Effector CD8-positive, alpha-beta T cell (primary cell): ENCODE data around the gene ADRB2.

Source experiments
- DNase-seq: peaks from one replicate; lab custom pipeline; 2025; lab: John Stamatoyannopoulos, UW

Gene ADRB2

DNA sequence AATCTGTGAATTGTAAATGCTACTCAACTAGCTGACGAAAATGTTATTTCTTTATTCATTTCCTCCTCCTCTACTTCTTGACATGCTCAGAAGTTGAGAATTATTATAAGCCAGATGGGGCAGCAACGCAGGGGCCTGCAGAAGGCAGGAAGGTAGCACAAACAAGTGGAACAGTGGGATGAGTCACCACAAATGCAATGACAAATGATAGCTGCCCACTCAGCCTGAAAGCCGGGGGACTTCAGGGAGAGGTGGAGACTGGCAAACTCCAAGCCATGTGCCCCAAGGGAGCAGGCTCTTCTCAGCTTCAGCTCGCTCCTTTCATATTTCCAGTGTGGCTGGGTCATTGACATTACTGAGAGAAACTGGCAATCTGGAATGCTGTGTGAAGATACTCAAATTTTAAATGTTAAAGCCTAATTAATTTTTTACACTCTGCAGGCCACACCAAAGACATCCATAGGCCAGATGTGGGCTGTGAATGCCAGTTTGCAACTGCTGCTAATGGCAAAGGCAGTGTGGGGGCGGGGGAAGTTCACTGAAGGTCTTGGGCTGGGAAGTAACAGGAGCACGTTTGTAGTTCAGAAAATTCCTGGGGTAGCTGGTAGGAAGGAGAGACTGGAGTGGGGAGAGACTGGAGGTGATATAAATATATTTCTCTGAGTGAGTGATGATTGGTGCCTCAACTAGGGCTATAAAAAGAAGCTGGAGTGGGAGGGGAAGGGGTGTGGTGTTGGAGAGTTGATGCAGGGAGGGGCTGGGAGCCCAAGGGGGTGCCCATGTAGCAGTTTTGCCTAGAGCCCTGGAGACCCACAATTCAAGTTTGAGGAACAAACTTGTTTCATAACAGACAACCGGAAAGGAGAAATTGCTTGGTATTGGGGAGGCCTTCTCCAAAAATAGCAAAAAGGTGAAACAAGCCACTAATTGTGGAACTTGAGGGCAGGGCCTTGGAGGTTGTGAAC lies 20.8 kb upstream of the ADRB2 start:
- DNase-seq: no peak

DNA sequence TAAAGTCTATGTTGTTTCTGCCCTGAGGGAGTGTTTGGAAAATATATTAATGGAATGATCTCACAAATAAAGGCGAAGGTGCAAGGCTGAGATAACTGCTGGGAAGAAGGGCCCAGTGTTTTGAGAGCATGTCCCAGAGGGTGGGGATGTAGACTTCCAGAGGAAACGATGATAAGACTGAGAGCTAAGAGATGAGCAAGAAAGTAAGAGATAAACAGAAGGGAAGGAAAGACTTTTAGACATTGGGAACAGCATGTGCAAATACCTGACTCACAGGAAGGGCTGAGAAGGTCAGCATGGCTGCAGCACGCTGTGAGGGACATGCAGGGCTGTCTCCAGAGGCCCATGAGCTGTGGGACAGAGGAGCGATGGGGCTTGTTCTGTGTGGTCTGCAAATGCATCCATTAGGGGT lies 19.9 kb upstream of the ADRB2 start:
- no peak for DNase-seq

DNA sequence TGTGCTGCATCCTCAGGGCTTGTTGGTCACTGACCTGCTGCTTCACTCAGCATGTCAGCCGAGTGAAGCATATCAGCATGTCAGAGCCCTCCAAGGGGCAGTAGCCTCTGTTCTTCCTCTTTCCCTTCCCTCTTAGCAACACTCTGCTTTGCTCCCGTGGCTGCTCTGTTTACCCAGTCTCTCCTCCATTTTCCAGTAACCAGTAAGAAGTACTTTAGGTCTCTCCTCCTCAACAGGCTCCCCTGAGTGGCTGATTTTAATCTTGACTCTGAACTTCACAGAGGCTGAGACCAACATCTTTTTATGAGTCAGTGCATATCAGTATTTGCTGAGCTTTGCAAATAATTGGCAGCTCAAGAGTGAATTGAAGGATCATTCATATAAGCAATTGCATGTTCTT lies 18.6 kb upstream of the ADRB2 start:
- DNase-seq: no peak

DNA sequence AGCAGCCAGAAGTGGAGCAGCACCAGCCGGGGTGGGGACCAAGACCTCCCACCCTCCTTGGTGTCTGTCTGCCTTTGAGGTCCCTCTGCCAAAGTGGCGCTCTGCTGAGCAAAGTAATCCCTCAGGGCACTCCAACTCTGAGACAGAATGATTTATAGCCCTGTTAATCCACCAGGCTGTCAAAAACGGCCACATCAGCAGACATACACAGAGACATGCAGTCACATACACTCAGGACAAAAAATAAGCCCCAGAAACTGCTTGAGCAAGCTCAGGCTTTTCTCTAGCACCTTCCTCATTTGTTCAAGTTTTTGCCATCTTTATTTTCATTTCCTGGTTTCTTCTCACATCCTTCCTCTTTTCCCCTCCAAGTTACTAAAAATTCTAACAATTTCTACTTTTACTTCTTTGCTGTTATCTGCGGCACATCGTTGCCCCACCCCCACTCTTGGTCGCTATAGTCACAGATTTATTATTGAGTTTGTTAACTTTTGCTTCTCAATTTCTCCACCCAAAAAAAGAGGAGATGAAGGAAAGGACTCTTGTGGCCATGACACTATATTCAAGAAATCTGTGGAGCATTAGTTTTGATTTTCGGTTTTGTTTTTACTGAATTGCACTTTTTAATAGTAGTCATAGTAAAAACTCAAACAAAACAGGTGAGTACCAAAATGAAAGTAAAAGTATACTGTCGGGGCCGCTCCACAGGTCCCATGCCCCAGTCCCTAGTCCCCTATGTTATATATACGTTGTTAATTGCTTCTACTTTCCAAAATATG lies 17.4 kb upstream of the ADRB2 start:
- no peak for DNase-seq

DNA sequence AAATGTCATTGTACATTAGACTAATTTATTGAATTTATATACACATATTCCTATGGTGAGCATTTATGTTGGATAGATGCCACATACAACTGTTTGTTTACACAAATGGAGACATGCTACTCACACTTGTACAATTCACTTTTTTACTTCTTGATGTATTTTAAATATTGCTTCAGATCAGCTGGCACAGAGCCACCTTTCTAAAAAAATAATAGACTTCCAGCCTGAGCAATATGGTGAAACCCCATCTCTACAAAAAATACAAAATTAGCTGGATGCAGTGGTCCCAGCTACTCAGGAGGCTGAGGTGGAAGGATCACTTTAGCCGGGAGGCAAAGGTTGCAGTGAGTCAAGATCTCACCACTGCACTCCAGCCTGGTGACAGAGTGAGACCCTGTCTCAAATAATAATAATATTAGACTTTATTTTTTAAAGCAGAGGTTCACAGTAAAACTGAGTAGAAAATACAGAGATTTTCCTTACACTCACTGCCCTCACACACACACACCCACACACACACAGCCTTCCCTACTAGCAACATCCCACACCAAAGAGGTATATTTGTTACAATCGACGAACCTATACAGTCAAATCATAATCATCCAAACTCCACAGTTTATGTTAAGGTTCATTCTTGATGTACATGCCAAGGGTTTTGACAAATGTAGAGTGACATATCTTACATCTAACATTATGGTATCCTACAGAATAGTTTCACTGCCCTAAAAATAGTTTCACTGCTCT lies 16.5 kb upstream of the ADRB2 start:
- DNase-seq: no peak

DNA sequence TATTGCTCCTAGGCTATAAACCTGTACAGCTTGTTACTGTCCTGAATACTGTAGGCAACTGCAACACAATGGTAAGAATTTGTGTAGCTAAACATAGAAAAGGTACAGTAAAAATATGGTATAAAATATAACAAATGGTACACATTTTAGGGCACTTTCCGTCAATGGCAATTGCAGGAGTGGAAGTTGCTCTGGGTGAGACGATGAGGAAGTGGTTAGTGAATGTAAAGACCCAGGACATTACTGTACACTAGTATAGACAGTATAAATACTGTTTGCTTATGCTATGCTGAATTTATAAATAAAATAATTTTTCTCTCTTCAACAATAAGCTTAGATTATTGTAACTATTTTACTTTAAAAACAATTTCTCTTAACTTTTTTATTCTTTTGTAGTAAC lies 15.6 kb upstream of the ADRB2 start:
- DNase-seq: no peak

DNA sequence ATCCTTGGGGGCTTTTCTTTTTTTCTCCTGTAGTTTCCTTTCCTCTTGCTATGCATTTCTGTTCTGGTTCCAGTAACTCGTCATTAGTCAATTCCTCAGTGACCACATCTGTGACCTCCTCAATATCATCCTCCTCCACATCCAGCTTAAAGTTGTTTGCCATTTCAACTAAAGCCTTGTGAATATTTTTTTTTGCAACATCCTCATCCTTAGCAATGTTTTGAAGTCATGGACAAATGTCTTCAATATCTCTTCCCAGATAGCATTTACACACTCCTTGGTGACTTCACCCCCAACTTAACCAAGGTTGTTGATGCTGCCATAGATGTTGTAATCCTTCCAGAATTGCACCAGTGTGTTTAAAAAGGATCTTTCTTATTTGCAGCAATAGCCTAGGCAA lies 14.7 kb upstream of the ADRB2 start:
- DNase-seq: no peak

DNA sequence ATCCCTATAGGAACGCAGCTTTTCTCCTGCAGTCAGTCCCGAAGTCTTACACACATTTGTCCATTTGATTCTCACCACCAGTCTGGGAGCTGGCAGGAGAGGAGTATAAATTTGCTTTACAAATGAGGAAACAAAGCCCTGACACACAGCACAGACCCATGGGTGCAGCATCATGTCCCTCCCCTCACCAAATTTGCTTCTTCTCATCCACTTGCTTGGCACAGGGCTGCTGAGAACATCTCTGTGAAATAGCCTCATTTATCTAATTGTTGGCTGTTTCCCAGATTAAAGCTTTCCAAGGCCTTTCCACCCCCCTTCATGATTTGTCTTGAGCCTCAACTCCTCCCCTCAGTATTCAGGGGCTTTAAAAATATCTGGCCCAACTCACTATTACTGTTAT lies 11.3 kb upstream of the ADRB2 start:
- DNase-seq: no peak

DNA sequence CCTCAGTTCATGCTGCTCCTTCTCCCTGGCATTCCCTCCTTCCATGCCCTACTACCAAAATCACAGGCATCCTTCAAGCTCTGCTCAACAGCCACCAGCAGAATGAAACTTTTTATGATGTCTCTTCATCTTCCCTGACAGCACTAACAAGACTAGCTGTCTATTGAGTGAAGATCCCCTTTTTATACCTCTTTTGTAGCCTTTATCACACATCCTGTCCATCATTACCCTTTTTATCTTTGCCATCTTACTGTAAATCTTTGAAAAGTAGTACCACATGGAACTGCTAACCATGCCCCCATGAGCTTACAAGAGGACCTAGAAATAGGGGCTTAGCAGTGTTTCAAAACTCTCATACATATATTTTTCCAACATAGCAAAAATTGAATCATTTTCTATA lies 10.8 kb upstream of the ADRB2 start:
- no peak for DNase-seq

DNA sequence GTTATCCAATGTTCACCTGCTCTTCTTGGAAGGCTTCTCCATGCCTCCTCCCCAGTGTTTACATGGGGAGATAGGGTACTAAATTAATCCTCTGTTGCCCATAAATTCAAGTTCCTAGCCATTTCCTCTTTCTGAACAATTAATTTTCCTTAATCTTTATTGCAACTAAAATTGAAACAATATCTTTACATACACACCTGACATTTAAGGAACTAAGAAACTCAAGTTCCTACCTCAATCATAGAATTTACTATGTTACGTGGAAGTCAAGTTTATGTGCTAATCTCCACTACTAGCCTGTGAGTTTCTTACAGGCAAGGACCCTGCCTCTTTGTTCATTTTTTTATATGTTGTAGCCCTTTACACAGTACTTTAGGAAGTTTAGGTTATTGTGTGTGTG lies 10.1 kb upstream of the ADRB2 start:
- no peak for DNase-seq

DNA sequence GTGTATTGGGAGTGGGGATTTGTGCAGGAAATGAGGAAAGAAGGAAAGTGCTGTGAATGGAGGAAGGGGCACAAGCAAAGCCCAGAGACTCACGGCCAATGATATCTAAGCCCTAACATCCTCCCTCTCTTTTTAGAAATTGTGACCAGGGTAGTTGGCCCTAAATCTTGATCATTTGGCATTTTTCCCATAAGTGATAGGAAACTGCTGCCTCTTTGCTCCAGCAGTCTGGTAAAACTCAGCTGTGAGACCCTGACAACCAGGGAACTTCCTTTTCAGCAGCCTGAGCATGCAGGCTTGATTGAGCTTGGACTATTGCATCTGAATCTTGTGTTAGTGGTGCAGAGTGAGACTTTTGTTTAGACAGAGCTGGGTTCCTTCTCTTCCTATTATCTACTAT lies 9.6 kb upstream of the ADRB2 start:
- no peak for DNase-seq

DNA sequence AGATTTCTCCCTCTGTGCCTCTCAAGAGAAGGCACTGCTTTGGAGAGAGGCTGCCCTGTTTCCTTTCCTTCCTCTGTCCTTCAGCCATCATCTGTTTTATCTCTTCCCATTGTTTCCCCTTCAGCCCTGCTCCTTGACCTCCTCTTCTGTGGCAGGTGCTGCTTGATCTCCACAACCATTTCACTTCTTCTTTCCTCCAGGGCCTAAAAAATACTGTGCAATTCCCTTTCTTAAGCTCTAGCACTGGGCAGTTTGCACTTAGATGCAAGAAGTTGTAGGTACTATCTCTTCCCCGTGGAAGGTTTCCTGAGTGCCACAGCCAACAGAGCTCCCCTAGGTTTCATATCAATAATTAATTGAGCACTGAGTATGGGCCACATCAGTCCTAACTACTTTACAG lies 8.8 kb upstream of the ADRB2 start:
- DNase-seq: no peak

DNA sequence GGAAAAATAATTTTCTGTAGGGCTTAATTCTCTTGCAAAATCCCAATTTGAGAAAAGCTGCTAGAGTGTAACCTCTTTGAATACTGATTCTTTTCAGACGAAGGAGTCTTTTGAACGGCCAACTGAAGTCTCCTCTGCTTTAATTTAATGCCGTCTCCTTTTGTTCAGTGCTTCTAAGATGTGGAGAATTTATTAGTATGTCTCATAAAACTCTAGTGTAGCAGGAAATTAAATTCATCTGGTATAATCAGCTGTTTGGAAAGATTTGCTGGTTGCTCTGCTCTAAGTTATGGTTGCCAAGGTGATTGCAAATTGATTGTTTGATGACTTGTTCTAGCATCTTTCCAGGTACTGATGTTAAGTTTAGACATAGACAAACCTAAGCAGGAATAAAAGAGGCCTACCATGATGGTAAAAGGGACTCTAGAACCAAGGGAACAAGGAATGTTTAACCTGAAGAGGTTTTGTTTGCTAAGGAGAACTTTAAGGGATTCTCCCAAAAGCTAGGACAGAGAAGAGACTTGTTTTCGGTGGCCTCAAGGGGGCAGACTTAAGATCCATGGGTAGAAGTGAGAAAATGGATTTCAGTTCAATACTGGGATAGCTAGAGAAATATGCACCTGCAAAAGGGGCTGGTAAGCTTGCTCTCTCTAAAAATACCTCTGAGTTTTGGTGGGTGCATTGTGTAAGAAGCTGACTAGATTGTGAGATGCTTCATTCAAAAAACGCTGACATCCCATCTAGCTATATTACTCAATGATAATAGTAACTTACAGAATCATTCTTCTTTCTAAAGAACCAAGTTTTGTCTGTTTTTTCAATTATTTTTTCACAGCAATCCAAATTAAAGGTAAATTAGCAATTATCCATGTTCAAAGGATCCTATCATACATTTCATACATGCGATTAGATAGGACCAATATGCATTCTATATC lies 5.7 kb upstream of the ADRB2 start:
- DNase-seq: no peak

DNA sequence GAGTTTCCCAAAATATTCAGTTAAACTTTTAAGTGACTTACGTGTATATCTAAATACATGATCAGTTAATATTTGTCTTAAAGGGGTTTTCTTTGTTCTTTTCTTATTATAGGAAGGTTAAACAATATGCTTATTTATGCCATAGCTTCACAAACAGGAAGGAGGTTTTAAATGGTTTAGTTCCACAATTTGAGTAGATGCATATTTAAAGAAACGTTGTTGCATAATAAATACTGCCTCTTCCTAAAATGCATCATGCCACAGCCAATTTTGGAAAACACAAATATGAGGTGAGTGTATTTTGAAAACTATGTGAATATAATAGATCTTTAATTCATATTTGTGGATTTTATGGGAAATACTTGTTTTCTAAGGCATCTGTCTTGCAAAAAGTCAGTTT lies 2.5 kb upstream of the ADRB2 start:
- DNase-seq: no peak

DNA sequence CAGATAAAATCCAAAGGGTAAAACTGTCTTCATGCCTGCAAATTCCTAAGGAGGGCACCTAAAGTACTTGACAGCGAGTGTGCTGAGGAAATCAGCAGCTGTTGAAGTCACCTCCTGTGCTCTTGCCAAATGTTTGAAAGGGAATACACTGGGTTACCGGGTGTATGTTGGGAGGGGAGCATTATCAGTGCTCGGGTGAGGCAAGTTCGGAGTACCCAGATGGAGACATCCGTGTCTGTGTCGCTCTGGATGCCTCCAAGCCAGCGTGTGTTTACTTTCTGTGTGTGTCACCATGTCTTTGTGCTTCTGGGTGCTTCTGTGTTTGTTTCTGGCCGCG lies 727 bp upstream of the ADRB2 start:
- DNase-seq: no peak

DNA sequence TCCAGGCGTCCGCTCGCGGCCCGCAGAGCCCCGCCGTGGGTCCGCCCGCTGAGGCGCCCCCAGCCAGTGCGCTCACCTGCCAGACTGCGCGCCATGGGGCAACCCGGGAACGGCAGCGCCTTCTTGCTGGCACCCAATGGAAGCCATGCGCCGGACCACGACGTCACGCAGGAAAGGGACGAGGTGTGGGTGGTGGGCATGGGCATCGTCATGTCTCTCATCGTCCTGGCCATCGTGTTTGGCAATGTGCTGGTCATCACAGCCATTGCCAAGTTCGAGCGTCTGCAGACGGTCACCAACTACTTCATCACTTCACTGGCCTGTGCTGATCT lies 294 bp downstream of the ADRB2 start:
- DNase-seq: no peak

DNA sequence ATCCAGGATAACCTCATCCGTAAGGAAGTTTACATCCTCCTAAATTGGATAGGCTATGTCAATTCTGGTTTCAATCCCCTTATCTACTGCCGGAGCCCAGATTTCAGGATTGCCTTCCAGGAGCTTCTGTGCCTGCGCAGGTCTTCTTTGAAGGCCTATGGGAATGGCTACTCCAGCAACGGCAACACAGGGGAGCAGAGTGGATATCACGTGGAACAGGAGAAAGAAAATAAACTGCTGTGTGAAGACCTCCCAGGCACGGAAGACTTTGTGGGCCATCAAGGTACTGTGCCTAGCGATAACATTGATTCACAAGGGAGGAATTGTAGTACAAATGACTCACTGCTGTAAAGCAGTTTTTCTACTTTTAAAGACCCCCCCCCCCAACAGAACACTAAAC lies 1.3 kb downstream of the ADRB2 start:
- no peak for DNase-seq

DNA sequence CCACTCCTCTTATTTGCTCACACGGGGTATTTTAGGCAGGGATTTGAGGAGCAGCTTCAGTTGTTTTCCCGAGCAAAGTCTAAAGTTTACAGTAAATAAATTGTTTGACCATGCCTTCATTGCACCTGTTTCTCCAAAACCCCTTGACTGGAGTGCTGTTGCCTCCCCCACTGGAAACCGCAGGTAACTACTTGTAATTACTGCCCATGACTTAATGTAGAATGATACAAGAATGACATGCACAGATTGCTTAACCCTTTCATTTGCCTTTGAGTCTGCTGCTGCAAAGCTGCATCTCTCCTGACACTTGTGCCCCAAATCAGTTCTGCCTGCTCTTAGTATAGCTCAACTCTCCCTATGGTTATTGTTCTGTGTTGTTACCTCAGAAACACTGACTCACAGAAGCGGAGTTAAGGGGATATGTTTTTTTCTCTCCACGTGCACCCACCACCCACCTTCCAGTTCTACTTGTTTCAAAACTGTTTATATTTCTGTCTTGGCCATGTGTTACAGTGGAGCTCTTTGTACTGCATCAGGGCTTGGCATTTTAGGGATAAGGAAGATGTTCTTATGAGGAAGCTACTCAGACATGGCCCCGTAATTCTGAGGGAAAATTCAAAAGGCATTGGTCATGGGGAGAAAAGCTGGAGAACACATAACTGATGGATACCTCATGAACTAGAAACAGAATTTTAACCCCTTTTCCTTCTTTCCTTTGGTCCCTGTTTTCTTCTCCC lies 2.3 kb downstream of the ADRB2 start:
- no peak for DNase-seq

DNA sequence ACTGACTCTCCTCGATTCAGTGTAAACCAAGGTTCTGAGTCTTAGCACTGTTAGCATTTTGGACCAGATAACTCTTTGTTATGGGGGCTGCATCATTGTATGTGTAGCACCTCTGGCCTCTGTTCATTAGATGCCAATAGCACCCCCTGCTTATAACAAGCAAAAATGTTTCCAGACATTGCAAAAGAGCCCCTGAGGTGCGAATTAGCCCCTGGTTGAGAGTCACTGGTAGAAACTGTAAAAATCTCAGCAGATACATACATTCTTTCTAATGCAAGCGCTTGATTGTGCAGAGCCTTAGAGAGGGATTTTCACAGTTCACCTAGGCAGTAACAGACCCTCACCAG lies 2.8 kb downstream of the ADRB2 start:
- no peak for DNase-seq

DNA sequence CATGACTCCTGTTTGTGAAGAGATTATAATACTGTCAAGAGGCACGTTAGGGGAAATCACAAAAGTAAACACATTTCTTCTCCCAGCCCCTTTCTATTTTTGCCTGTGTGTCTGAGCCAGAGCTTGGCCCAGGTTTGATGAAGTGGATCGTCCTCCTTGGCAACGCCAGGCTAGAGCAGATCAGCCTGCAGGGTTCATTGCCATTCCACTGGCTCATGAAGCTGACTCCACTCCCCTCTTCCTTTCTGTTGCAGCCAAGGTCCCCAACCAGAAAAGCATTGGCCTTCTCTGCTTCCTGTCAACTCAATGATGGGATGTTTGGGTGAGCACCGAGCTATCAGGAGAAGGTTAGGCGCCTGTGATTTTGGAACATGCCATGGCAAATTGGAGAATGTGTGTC lies 3.3 kb downstream of the ADRB2 start:
- DNase-seq: no peak

DNA sequence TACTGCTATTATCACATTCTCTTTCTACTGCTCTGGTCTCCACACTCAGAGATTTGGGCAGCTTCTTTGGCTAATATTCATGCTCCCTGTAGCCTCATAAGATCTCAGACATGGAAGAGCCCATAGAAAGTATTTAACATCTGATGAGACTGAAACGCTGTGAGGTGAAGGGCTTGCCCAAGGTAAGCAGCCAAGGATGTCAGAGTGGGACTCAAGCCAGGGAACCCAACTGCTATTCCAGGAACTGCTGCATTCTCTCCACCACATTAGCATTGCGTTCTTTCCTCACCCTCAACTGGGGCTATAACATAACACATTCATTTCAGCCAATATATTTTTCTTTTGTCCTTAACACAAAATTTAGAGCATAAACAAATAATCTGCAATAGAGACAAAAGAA lies 3.8 kb downstream of the ADRB2 start:
- no peak for DNase-seq
